ENCODE data around the gene DOCK9. TPM values are rescaled to one million over a fixed set of nuclear protein-coding genes. Genes with fewer than 3 reads are reported as not detected.

The DOCK9 gene
- polyA plus RNA-seq, 1 experiment: 14.5 TPM

GRCh38 chr13:98837896-98838295 lies 140.0 kb downstream of the DOCK9 start:
- CTCF ChIA-PET: interaction anchor here (1.0 to 3.5 kb wide), 3 partner anchors 10 to 15 kb away, joined by 6 to 37 read pairs (median 6); no protein-coding TSS in a partner anchor
- DNase-seq (ENCODE audit: low read depth): no peak
- H3K4me3 ChIP-seq (ENCODE audit: low read depth, low read length): no peak overlapping the region
- no peak for TF ChIP-seq CTCF (IDR thresholded peaks at IDR 0.05; ENCODE audit: insufficient read depth, low read depth, low read length)
- H3K36me3 ChIP-seq (ENCODE audit: control insufficient read depth, insufficient read depth, low read length): no peaks in the 10 kb centered on the region
- H3K27me3 ChIP-seq (ENCODE audit: control insufficient read depth, insufficient read depth, low read length): no peaks in the 10 kb centered on the region
- POLR2A ChIA-PET: no interaction called here

- Histone ChIP-seq H3K27me3 (ENCODE audit: control insufficient read depth, insufficient read depth, low read length) (no peaks in the 10 kb centered on the region), H3K36me3 (ENCODE audit: control insufficient read depth, insufficient read depth, low read length) (no peaks in the 10 kb centered on the region), H3K4me3 (ENCODE audit: low read depth, low read length) (no peak overlapping the region)
- CTCF ChIA-PET: interaction anchor here (1.0 to 1.2 kb wide), 2 partner anchors 9 to 199 kb away, joined by 3 to 4 read pairs; no protein-coding TSS in a partner anchor
- no peak for DNase-seq (ENCODE audit: low read depth)
- TF ChIP-seq CTCF (IDR thresholded peaks at IDR 0.05; ENCODE audit: insufficient read depth, low read depth, low read length): no peak
- POLR2A ChIA-PET: no interaction called here
These were observed 142.7 kb downstream of the DOCK9 start for GRCh38 chr13:98835156-98835555.

- DNase-seq (ENCODE audit: low read depth): no peak
These were observed 143.5 kb downstream of the DOCK9 start for GRCh38 chr13:98834254-98834960.

GRCh38 chr13:98831236-98831635 lies 146.6 kb downstream of the DOCK9 start:
- CTCF ChIA-PET: interaction anchor here (1.3 to 3.9 kb wide), 3 partner anchors 9 to 14 kb away, joined by 4 to 25 read pairs (median 4); no protein-coding TSS in a partner anchor
- POLR2A ChIA-PET: no interaction called here
- no peak for TF ChIP-seq CTCF (IDR thresholded peaks at IDR 0.05; ENCODE audit: insufficient read depth, low read depth, low read length)
- Histone ChIP-seq H3K36me3 (ENCODE audit: control insufficient read depth, insufficient read depth, low read length) (no peaks in the 10 kb centered on the region), H3K27me3 (ENCODE audit: control insufficient read depth, insufficient read depth, low read length) (no peaks in the 10 kb centered on the region), H3K4me3 (ENCODE audit: low read depth, low read length) (no peak overlapping the region)
- DNase-seq (ENCODE audit: low read depth): no peak

More at GRCh38 chr13:98834254-98834960, 143.5 kb downstream of the DOCK9 start:
- Histone ChIP-seq H3K36me3 (ENCODE audit: control insufficient read depth, insufficient read depth, low read length) (no peaks in the 10 kb centered on the region), H3K4me3 (ENCODE audit: low read depth, low read length) (no peak overlapping the region), H3K27me3 (ENCODE audit: control insufficient read depth, insufficient read depth, low read length) (no peaks in the 10 kb centered on the region)
- TF ChIP-seq CTCF (IDR thresholded peaks at IDR 0.05; ENCODE audit: insufficient read depth, low read depth, low read length): no peak
- ChIA-PET CTCF (interaction anchor here (1.0 to 1.2 kb wide), 2 partner anchors 9 to 200 kb away, joined by 3 to 4 read pairs; no protein-coding TSS in a partner anchor), POLR2A (no interaction called here)

GRCh38 chr13:98829541-98829940 lies 148.3 kb downstream of the DOCK9 start:
- H3K36me3 ChIP-seq (ENCODE audit: control insufficient read depth, insufficient read depth, low read length): no peaks in the 10 kb centered on the region
- no peak overlapping the region for H3K4me3 ChIP-seq (ENCODE audit: low read depth, low read length)
- CTCF ChIA-PET: interaction anchor here (1.7 to 5.5 kb wide), 2 partner anchors 9 to 13 kb away, joined by 7 to 37 read pairs; no protein-coding TSS in a partner anchor
- no peak for DNase-seq (ENCODE audit: low read depth)
- POLR2A ChIA-PET: no interaction called here
- TF ChIP-seq CTCF (IDR thresholded peaks at IDR 0.05; ENCODE audit: insufficient read depth, low read depth, low read length): no peak
- no peaks in the 10 kb centered on the region for H3K27me3 ChIP-seq (ENCODE audit: control insufficient read depth, insufficient read depth, low read length)

All from BJ (cell line).